ENCODE measurements around the gene LGR4.
"Not testable (repeated sequence)": the region's sequence is repeated elsewhere in the genome, so short reads cannot be mapped to it uniquely, and the experiment has no call there.

LGR4 gene, protein sequence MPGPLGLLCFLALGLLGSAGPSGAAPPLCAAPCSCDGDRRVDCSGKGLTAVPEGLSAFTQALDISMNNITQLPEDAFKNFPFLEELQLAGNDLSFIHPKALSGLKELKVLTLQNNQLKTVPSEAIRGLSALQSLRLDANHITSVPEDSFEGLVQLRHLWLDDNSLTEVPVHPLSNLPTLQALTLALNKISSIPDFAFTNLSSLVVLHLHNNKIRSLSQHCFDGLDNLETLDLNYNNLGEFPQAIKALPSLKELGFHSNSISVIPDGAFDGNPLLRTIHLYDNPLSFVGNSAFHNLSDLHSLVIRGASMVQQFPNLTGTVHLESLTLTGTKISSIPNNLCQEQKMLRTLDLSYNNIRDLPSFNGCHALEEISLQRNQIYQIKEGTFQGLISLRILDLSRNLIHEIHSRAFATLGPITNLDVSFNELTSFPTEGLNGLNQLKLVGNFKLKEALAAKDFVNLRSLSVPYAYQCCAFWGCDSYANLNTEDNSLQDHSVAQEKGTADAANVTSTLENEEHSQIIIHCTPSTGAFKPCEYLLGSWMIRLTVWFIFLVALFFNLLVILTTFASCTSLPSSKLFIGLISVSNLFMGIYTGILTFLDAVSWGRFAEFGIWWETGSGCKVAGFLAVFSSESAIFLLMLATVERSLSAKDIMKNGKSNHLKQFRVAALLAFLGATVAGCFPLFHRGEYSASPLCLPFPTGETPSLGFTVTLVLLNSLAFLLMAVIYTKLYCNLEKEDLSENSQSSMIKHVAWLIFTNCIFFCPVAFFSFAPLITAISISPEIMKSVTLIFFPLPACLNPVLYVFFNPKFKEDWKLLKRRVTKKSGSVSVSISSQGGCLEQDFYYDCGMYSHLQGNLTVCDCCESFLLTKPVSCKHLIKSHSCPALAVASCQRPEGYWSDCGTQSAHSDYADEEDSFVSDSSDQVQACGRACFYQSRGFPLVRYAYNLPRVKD

DNA sequence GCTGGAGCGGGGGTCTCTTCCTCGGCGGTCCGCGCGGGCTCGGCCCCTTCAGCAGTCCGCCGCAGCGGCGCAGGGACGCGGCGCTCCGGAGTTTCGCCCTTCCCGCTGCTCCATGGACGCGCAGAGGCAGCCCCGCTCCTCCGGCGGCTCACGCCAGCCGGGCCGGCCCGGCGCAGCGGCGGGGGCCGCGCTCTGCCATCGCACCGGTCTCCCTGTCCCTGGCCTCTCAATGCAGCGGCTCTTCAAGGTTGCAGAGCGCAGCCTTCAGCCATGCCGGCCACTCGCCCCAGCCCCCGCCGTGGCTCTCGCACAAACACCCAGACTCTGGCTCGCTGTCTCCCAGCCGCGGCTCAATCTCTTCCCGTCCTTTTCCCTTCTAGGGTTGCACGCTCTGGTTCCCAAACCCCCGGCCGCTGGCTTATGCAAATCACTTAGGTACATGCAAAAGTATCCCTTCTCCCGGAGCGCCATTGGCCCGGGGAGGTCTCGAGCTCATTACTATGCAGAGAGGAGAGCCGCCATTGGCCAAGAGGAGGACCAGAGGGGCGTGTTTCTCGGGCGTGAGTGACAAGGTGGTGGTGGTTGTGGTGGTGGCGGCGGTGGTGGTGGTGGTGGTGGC lies at the start of gene LGR4:
Gene LGR4, minus strand, starts transcription at position 393 of the 619 bp plus-strand sequence. CDS start 488 bp downstream, outside the sequence.
- peak; percentile 93 for DNase-seq

DNA sequence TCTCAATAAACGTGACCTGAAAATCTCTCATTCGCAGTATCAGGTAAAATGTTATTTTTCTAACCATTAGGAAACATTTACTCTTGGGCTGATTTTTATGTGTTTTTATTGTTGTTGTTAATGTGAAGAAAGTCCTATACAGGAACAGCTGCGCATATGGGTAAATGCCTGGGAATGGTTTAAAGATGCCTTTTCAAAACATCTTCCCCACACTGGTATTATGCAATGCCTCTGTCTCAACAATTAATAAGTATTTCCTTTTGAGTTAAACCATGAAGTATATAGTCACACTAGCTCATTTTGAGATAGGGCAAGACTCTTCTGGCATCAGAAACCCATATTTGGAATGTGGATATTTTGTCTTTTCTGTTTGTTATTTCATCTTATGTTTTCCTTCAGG lies 47.6 kb upstream of the LGR4 start:
- DNase-seq, result no peak

DNA sequence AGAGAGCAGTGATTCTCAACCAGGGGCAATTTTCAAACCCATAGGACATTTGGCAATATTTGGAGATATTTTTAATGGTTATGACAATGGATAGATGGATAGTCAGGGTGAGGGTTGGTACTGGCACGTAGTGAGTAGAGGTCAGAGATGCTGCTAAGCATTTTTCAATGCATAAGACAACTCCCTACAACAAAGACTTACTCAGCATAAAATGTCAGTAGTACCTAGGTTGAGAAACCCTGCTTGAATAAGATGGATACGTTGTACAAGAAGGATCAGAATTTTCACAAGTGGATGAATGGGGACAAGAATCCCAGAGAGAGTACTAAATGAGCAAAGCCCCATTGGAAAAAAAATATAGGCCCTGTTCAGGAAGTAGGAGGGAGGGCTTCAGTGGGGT lies 45.9 kb upstream of the LGR4 start:
- DNase-seq, result no peak

DNA sequence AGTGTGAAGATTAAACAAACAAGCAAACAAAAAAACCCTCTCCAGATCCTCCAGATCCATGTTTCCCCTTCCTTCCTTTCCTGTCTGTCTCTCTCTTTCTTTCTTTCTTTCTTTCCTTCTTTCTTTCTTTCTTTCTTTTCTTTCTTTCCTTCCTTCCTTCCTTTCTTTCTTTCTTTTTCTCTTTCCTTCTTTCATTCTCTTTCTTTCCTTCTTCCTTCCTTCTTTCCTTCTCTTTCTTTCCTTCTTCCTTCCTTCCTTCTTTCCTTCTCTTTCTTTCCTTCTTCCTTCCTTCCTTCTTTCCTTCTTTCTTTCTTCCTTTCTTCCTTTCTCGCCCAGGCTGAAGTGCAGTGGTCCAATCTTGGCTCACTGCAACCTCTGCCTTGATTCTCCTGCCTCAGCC lies 44.9 kb upstream of the LGR4 start:
- not testable (repeated sequence) for DNase-seq

DNA sequence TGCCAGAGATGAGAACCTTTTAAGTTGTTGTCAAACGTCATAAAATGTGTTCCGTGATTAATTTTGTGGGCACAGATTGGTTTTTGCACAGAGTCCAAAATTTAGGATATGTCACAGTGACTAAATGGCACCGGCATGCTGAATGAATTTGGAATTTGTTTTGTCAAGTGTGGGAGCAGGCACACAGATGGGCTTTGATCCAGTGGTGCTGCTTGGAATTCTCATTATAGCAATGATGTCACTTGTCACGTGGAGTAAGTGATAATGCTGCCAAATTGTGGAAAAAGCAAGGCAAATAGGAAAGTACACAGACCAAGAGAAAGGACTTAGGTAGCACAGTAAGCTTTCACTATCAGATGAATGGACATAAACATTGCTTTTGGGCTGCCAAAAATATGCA lies 42.0 kb upstream of the LGR4 start:
- no peak for DNase-seq

DNA sequence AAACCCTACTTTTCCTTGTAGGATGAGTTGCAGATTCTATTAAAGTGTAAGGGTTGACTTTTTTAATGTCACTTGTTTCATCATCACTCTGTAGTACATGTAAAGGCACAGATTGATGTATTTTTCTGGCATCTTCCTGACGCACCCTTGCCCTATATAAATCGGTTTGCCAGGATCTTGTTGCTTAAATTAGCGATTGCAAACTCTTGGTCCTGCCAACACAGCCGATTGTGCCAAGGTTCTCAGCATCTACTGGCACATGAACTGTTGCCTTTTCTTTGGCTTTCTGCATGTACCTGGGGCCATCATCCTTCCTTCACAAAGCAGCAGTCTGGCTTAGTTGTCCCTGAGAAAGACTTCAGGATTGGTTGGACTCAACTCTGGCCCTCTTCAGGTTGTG lies 41.5 kb upstream of the LGR4 start:
- DNase-seq, result no peak

DNA sequence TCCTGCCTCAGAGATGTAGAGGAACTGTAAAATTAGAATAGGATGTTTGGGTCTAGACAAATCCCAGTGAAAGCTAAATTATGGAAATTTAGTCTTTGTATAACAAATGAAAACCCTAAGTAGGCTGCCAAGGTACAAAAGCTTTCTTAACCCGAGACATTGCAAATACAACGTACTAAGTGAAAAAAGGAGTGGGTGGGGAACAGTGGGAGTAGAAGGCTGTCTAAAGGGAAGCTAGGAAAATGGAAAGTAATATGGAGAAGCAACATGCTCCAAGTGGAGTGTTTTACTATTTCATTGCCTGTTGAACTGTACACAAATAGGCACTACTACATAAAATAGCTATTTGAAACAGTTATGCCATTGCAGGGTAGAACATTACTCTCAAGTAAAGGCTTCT lies 40.8 kb upstream of the LGR4 start:
- DNase-seq, result no peak

DNA sequence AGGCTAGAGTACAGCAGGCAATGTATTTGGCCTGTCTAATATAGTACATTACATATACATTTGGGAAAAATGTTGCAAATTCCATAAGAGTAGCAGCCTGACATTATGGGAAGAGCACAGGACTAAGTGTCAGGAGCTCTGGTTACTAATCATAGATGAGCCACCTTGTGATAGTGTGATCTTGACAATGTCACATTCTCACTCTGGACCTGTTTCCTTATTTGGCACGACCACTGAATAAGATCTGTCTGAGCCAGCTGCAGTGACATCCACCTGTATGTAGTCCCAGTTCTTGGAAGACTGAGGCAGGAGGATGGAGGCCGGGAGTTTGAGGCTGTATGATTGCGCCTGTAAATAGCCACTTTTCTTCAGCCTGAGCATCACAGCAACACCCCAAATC lies 39.6 kb upstream of the LGR4 start:
- DNase-seq, result no peak

DNA sequence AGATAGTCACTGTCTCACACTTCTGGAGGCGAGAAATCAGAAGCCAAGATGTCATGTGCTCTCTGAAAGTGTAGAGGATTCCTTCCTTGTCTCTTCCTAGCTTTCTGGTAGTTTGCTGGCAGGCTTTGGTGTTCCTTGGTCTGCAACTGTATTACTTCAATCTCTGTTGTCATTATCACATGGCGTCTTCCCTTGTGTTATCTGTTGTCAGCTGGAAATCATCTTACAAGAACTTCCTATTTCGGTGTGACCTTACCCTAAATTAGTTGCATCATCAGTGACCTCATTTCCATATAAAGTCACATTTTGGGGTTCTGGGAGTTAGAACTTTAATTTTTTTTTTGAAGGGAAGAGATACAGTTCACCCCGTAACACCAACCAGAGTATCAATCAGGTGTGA lies 37.3 kb upstream of the LGR4 start:
- peak; percentile 33 for DNase-seq

DNA sequence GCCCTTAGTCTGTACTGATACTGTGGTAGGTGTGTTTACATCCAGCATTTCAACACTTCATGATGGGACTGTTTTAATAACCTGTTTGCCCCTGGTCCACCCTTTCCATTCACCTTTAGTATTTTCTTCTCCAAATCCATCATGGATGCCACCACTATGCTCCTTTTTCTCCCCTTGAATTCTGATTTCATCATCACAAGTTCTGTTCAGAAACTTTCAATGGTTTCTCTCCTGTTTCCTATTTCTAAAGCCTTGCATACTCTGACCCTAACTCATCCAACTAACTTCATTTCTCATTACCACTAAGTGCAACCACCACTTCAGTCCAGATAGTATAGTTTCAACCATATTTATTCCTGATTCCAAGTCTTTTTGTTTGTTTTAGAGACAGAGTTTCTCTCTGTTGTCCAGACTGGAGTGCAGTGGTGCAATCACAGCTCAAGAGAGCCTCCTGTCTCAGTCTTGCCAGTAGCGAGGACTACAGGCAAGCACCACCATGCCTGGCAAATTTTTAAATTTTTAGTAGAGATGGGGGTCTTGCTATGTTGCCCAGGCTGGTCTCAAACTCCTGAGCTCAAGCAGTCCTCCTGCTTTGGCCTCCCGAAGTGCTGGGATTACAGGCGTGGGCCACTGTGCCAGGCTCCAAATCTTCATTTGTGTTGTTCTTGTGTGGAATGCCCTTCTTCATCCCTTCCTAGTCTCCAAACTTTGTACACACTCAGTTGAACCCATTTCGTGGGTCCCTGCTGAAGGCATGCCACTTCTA lies 35.1 kb upstream of the LGR4 start:
- no peak for DNase-seq

DNA sequence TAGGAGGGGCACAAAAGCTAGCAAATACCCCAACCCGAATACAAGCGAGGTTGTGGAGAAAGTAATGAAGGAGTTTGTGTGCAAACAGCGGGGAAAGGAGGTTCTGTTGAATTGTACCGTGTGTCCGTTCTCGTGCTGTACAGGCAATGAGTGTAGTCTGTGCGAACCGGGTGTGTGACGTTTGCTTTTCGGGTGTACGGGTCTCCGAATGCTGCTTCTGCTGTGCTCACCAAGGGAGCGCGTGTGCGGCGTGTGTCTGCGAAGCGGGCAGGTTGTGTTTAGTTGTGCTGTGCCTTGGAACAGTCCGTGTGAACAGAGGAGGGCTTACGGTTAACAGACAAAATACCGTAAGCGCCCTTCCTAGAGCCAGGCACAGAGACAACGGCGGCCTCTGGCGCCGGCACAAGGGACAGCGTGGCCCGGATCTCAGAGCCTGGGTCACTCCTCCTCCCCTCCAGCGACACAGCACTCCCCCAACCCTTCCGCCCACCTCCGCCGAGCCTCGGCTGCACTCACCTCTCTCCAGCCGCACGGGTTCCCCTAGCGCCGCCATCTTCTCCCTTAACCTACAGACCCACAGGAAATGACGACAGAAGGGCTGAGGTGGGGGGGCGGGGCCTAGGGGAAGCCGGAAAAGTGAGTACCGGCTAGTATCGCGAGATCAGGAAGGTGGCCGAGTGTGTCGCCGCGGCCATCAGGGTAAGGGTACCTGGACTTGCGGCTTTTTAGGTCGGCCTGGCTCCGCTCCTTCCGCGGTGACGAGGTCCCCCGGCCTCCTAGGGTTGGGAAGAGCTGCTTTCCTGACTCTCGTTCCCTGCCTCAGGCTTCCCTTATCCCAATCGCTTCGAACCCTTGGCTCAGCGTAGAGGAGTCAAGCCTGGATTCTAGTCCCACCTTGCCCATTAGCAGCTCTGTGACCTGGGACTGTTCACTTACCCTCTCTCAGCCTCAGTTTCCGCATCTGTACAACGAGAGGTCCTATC lies 33.9 kb upstream of the LGR4 start, which contains the start of gene LIN7C:
Gene LIN7C, minus strand, starts transcription at position 570 of the 983 bp plus-strand sequence. Its CDS starts 17 bp downstream, at position 553.
- DNase-seq, result peak; percentile 98

DNA sequence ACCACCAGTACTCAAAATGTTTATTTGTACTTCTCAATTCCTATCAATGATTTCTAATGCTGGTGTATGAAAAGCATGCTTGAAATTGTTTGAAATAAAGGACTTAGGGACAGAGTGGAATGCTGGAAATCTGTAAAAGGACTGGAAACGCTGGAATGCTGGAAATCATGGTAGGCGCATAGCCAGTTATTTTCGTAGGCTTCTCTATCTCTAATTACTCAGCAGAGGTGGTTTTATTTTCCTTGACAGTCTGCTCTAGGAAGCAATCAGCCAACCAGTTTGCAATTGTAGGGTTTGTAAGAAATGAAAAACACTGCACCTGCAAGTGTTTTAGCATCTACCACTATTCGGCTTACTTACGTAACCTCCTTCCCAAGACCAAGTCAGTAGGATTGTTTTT lies 33.2 kb upstream of the LGR4 start:
- DNase-seq, result peak; percentile 30

DNA sequence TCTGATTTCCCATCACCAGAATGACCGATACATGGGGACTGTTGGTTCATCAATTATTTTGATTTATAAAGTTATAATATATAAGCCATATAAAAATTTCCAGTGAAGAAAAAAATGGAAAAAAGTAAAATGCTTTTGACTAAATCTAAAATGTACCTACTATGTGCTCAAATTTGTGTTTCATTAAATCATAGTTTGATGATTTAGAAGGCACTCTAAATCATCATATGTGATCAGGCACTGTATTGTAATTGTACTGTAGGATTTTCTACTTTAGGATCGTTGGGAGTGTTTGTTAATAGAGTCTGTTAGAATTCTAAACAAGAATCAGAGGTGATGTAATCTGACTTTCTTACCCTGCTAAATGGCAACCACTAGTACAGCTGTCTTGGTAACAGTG lies 31.6 kb upstream of the LGR4 start:
- DNase-seq, result no peak

DNA sequence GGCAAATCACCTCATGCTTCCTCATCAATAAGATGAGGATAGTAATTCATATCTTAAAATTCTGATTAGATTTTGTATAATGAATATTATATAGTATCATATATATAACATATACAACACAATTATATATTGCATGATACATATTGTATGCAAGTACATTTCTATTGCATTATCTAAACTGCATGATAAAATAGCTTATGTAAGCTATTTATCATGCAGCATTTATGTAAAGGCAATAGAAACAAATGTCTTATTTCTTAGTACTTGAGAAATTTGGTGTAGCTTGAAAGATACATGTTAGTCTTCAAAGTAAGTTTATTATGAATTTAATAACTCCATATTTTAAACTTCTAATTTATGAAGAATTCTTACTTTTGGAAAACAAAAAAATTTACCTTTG lies 28.5 kb upstream of the LGR4 start:
- no peak for DNase-seq

DNA sequence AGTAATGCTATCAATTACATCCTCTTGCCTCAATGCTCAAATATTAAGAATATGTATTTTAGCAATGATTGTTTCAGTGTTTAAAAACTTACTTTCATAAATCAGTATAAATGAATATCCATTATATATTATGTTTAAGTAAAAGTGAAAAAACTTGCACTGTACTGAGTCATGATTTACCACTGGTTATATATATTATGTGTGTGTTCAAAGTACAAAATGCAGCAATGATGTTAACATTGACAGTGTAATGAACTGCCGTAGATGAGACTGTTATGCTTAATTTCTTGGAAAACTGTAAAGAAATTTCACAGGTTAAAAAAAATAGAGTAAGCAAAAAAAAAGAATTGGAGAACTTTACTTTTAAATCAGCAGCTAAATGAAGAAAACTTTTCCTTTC lies 25.3 kb upstream of the LGR4 start:
- no peak for DNase-seq

DNA sequence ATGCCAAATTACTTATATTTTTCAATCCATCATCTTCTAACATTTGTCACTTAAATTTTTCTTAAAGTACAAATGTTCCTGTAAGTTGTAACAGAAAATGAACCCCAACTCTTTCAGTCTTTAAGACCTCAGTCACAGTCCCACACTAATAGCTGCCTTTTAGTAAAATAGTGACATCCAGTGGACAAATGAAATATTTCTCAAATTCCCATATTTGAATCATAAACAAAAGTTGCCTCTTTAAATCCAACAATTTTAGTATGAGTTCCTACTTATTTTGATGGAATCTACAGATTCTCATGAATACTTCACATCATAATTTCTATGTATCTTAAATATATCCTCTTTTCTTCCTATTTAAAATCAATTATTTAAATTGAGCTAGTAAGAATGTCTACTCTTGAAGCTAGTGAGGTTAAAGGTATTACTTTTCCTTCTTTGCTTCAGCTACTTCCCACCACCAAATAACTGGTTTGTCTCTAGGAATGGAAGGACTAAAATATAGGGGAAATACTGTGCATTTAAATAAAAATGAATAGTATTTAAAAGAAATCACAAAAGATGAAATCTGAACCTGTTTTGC lies 24.8 kb upstream of the LGR4 start:
- DNase-seq, result peak; percentile 72

DNA sequence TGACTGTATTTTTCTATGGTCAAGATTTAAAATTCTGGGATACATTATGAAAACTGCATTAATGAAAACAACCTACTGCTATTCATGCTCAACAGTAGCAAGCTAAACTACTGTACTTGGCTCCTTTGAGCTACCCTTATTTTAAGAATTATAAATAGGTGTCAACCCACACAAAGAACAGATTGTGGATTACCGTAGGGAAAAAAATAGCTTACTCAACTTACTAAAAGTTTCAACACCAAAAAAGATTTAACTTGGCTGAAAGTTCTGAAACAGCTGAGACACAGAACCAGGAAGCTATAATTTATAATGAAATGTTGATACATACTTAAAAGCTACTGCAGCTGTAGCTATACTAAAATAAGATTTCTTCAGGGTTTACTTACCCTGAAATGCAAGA lies 23.9 kb upstream of the LGR4 start:
- DNase-seq, result no peak

DNA sequence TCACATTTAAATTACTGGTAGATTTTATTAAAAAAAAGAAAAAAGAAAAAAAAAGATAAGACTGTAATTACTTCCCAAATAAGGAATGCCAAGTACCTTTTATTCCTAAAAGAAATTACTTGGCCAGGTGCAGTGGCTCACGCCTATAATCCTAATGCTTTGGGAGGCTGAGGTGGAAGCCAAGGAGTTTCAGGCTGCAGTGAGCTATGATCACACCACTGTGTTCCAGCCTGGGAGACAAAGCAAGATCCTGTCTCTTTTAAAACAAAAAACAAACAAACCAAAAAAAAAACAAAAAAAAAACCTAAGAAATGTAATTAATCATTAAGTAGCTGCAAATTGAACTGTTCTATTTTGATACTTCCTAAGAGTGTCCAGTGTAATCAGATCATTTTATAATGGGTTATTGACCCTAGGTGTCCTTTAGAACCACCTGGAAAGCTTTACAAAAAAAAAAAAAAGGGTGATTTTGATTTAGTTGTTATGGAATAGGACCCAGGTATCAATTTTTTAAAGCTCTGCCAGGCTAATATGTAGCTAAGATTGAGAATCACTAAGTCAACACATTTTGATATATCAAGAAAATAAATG lies 23.2 kb upstream of the LGR4 start:
- no peak for DNase-seq

DNA sequence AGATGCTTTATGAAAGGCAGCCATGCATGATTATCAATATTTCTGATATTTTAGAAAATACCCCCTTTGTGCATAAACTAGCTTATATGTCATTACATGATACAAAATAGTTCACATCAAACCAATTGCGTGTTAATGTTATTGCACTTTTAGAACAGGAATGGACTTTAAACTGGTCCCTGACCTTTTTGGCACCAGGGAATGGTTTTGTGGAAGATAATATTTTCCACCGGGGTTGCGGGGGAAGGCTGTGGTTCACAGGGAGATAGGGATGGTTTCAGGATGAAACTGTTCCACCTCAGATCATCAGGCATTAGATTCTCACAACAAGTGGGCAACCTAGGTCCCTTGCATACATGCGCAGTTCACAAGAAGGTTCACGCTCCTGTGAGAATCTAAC lies 16.5 kb upstream of the LGR4 start:
- DNase-seq, result no peak

DNA sequence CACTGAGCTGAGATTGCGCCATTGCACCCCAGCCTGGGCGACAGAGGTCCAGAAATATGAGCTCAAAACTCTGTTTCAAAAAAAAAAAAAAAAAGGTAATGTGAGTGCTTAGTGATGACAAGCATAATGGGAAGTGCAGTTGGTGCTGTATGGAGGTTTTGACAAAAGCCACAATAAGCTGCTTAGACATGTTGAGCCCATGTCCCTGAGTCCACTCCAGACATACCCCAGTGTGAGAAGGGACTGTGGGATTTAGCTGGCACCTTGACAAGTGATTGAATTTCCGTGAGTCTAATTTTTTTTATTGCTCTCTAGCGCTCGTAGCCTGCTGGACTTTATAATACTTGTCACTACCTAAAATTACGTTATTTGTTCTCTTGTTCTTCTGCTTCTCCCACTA lies 15.1 kb upstream of the LGR4 start:
- DNase-seq, result no peak

Measured in hematopoietic multipotent progenitor cell treated with erythropoietin and hydrocortisone succinate and interleukin-3 and kit ligand, for 6 days (in vitro differentiated cells).